NCI-H446 (cell line): ENCODE data around the gene CD48.

ENCODE experiments used
- DNase-seq, 2 experiments: peaks; one replicate each; lab custom pipeline; 2025; lab: John Stamatoyannopoulos, UW

The CD48 gene

GRCh38 chr1:160676869-160677597 lies 34.6 kb downstream of the CD48 start:
- no peak for DNase-seq

DNA sequence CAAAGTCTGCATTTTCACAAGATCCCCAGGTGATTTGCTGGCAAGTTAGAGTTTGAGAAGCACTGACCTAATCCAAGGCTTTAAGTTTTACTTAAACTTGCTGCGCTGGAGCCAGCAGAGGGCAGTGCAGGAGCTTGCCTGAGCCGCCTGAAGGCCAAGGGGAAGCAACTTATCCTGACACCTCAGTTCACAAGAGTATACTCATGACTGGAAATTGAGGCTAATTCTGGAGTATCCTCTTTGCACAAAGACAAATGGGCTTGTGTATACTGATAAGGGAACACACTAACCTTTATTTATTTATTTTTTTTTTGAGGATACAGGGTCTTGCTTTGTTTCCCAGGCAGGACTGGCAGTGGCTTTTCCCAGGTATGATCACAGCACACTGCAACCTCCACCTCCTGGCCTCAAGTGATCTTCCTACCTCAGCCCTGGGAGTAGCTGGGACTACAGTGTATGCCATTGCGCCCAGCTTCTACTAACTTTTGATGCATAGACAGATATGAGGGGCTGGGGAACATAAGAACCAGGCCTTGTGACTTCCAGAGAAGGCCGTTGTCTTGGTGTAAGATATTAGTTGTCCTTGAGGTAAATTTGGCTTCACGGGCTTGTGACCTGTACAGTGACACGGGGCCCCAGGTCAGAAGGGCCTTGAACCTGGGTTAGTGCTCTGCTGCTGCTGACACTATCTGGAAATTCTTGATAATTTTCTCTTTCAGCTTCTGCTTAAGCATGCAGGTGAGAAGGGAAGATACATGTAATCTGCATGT lies 35.8 kb downstream of the CD48 start:
- peak in 1 of 2 experiments; percentile 66 for DNase-seq

- DNase-seq = no peak
Observed at GRCh38 chr1:160674415-160674814, 37.2 kb downstream of the CD48 start.

- no peak for DNase-seq
Observed at GRCh38 chr1:160672789-160673695, 38.6 kb downstream of the CD48 start.

DNA sequence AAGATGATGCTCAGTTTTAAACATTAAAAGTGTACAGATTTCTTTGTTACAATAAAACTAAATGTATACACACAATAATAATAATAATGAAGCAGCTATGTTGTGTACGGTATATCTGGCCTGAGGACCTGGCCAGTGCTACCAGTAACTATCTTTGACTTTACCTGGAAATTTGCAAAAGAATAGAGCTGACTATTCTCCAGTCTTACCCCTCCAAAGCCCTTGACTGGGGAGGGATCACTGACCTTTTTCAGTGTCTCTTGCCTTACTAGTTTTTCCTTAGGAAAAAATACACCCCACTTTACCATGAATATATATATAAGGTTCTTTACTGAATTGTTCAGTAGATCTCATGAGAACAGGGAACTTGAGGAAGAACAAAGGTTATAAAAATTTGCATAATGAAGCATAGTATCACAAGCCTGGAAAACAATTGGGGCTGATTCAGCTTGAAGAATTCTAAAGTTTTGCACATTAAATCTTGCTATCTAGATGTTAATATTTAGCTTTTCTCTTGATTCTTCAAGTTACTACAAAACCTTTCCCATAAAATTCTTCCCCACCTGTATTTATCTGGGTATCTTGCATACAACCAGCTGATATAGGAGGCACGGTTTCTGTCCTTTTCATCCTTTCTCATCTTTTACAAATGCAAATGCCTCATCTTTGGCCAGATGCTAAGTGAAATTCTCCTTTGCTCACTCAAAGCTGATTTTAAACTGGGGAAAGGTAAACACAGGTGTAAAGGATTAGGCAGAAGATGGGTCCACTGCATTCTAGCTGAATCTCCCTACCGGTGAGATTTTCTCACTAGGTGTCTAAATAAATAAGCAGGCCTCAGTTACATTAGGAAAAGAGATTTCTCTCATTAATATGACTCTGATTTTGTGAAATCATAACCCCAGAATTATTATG lies 39.8 kb downstream of the CD48 start:
- DNase-seq = no peak

DNA sequence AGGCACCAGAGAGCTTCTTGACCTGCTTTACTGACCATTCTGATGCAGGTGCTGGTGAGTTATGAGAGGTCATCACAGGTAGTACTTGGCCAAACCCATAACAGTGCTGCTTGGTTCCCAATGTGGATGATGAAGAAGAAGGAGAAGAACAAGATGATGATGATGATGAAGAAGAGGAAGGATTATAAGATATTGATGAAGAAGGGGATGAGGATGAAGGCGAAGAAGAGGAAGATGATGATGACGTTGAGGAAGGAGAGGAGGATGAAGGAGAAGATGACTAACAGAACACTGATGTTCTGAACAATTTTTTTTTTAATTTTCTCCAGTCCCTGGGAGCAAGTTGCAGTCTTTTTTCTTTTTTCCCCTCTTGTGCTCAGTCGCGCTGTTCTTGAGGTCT lies 40.9 kb downstream of the CD48 start:
- no peak for DNase-seq

GRCh38 chr1:160669802-160670201 lies 41.8 kb downstream of the CD48 start:
- DNase-seq = no peak

- DNase-seq = no peak
Observed at GRCh38 chr1:160669276-160669675, 42.3 kb downstream of the CD48 start.

- DNase-seq = no peak
Observed at GRCh38 chr1:160667896-160668295, 43.7 kb downstream of the CD48 start.

GRCh38 chr1:160666079-160666442 lies 45.6 kb downstream of the CD48 start:
- DNase-seq = no peak

GRCh38 chr1:160665330-160666078 lies 46.1 kb downstream of the CD48 start:
- no peak for DNase-seq

GRCh38 chr1:160664573-160665051 lies 47.0 kb downstream of the CD48 start:
- no peak for DNase-seq

DNA sequence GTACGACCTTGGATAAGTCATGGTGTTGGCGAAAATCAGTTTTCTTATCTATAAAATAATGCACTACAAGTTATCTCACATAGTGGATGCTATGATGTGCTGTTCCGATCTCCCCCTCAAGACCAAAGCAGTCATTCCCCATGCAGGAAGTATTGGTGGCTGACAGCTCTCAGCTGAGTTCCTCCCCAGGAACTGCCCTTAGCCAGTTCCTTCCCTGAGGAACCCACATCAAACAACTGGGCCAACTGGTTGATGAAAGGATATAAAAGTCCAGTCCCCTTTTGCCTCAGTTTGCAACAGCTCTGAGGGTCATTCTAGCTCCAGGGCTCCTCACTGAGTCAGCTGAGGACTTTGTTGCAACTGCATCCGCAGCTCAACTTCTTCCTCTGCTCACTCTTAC lies 48.7 kb downstream of the CD48 start:
- DNase-seq = no peak

DNA sequence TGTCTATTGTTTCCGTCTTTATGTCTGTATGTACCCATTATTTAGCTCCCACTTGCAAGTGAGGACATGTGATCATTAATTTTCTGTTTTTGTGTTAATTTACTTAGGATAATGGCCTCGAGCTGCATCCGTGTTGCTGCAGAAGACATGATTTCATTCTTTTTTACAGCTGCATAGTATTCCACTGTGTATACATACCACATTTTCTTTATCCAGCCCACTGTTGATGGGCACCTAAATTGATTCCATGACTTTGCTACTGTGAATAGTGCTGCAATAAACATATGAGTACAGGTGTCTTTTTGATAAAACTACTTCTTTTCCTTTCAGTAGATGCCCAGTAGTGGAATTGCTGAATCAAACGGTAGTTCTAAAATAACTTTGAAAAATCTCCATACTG lies 52.1 kb downstream of the CD48 start:
- DNase-seq = no peak

DNA sequence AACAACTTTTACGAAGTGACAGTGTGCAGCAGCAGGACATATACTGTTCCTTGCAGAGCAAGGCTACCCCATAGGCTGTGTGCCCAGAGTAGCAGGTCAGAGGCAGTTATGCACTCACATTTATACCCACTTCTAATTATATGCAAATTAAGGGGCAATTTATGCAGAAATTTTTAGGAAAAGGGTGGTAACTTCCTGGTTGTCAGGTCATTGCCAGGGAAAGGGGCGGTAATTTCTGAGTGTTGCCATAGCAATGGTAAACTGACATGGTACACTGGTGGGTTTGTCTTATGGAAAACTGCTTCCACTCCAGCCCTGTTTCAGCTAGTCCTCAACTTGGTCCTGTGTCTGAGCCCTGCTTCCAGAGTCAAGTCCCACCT lies 52.8 kb downstream of the CD48 start:
- DNase-seq = no peak

DNA sequence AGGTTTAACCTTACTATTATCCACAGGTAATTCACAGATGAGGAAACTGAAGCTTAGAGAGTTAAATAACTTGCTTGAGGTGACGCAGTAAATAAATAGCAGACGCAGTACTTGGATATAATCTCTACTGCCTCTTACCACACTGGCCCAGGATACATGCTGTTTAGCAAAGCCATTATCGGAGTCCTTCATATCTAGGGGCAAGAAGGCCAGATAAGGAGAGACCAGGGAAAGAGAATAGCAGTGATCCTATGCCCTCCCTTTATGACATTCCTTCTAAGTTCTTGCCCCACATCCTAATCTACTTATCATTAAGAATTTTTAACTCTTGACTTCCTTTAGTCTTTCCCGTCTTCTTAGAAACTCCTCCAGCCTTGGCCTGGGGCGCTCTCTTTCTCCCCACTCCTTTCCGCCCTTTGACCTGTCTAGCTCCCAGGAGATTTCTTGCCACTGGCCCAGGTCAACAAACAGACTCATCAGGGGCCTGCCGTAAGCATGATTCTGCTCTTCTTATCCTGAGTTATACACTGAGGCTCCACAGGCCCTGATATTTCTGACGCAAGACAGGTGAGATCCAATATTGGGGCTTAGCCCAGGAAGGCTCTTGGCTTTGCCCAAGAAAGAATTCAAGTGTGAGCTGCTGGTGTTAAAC lies 53.3 kb downstream of the CD48 start:
- DNase-seq = no peak

GRCh38 chr1:160657250-160657781 lies 54.3 kb downstream of the CD48 start:
- DNase-seq = no peak

DNA sequence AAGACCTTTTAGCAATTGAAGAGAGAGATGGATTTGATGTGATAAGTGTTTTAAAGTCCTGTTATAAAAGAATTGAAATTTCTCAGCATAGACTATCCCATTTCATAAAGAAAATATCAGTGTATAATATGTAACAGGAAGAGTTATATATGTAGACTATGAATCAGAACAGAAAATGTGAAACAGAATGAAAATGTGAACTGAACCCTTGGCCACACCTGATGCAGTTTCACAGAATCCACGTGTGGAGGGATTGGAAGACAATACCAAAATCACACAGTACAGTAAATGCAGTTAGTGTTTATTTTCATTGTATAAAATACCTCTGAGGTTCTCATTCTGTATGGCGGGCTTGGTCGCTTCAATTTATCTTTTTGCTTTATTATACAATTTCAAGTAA lies 54.9 kb downstream of the CD48 start:
- DNase-seq = no peak

GRCh38 chr1:160653620-160654016 lies 58.0 kb downstream of the CD48 start:
- DNase-seq = no peak
